Measurements from ENCODE around the gene SLC8A2. TPM values are rescaled to one million over a fixed set of nuclear protein-coding genes. Genes with fewer than 3 reads are reported as not detected.

The SLC8A2 gene
- total RNA-seq, 1 donor from 2014 or later: 0.17 TPM

DNA sequence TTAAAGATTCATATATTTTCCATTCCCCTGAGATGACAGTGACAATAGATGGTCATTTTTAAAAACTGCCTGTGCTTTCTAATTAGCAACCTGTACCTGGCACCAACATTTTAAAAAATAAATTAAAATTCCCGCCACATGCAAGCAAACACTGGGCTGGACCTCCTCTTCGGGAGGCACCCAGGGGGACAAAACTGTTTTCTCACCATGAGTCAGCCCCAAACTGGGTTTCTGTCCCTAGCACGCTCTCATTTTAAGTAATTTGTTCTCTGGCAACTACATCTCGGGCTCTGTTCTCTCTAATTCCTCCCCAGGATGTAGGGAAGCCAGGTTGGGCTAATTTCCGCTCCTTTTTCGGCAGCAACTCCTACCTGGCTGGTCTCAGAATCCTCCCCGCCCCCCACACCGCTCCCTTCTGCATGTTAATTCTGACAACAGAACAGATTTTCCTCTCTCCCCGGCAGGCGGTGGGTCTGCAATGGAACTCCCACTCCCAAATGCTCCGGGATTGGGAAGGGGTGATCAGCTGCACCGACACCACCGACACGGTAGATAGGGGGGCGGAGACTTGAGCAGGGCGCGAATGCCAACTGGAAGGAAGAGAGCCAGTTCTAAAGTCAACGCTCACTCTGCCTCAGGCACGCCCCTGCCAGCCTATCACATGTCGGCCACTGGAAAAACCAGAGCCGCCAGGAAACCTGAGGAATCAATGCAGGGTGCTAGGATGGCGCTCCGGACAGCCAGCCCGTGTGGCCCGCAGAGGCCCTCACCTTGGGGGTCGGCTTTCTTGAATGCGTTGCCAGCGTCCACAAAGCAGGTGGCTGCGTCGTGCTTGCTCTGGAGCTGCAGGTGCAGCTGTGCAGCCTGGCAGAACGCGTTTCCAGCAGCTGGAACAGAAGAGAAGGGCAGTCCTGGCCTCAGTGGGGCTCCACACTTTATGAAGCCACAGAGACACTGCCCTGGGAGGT is 28.5 kb upstream of the SLC8A2 start:
- DNase-seq: no peak

DNA sequence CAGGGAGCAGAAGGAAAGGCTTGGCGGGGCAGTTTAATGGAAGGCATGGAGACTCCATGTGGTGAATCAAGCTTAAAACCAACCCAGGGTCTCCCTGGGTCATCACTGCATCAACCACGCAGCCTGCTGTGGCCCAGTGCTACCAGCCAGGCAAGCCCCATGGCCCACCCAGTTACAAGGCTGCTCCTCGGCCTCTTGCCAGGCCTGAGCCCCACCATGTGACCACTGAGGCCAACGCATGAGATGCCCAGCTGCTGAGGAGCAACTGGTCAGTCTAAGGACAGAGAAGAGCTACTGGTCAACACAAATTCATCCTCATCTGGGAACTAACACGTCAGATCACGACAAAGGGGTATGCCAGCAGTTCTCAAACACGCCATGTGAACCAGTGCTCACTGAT is 27.7 kb upstream of the SLC8A2 start:
- DNase-seq: no peak

DNA sequence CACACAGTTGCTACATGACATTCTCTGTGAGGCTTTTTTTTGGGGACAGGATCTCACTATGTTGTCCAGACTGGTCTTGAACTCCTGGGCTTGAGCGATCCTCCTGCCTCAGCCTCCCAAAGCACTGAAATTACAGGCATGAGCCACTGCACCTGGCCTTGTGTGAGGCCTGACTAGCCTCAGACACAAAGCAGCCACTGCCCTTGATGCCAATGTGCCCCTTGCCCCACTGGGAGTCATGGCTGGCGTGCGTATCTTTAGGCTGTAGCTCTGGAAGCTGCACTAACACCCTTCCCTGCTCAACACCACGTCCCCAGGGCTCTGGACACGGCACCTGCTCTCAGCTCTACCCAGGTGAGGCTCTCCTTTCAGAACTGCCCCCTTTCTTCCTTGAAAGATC is 26.9 kb upstream of the SLC8A2 start:
- no peak for DNase-seq

DNA sequence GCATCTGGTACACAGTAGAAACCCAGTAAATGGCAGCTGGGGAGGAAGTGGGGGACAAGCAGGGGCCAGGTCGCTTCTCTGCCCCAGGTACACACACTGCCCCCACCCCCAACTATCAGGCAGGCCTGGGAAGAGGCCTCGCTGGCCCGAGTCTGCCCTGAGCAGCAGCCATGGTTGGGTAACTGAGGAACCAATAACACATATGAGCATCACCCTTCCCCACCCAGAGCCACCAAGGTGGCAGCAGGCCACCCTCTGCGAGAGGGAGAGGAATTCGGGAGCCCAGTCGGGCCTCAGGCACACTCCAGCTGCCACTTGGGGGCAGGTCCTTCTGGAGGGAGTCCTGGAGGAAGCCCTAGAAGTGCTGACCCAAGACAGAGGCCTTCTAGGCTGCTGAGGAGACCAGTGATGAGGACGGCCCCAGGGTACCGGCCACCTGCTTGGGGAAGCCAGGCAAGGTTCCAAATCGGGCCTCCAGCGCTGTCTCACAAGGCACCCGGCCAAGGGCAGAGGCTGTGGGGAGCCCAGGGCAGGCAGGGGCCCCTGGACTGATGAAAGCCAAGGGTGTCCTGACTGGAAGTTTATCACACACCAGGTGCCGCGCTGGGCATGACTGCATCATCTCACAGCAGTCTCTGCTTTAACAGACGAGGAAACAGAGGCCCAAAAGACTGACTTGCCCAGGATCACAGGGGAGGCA is 26.3 kb upstream of the SLC8A2 start:
- DNase-seq: no peak

- no peak for DNase-seq
These were observed 25.5 kb upstream of the SLC8A2 start for GRCh38 chr19:47497050-47497766.

- DNase-seq: no peak
These were observed 24.0 kb upstream of the SLC8A2 start for GRCh38 chr19:47495478-47496372.

GRCh38 chr19:47494729-47495128 is 23.0 kb upstream of the SLC8A2 start:
- DNase-seq: no peak

DNA sequence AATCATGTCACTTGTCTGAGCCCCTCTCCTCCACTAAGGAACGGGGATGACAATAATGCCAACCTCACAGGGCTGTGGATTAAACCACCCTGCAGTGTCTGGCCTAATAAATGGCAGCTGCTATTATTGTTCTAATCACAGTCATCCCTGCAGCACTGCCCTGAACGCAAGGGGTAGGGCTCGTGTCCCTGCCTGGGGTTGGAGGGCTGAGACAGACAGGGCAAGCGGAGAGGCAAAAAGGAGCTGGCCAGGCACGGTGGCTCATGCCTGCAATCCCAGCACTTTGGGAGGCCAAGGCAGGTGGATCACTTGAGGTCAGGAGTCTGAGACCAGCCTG is 22.5 kb upstream of the SLC8A2 start:
- no peak for DNase-seq

DNA sequence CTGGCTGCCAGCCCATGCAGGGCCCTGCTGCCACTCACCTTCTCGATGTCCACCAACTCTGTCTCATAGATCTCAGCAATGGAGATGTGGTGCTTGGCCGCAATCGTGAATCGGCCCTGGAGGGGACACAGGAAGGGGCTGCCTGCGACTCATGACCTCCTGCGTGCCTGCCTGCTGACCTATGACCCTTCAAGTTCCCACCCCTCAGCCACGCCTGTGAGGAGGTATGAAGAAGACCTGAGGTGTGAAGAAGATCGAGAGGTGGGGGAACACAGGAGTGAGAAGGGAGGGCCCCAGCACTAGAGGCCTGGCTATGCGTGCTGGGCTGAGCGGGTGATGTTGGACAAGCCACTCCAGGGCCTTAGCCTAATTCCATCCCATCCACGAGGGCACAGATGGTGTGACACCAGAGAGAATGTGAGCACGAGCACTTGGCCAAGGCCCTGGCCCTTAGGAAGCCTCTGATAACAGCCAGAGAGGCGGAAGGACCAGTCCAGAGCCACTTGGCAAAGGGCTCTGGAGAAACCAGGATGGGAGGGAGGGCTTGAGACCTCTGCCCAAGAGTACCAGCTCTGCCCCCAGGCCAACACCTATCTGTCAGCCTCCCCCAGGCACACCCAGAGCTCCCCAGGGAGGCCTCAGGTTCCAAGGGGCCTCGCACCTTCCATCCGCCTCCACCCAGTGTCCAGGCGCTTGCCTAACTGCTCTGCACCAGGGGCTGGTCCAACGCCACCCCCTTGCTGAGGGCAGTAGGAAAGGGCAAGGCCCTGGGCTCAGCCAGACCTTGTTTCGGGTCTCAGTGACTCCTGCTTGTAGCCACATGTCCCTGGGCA is 21.9 kb upstream of the SLC8A2 start:
- no peak for DNase-seq

GRCh38 chr19:47492571-47493377 is 21.1 kb upstream of the SLC8A2 start:
- DNase-seq: no peak

- DNase-seq: no peak
These were observed 20.4 kb upstream of the SLC8A2 start for GRCh38 chr19:47492137-47492533.

DNA sequence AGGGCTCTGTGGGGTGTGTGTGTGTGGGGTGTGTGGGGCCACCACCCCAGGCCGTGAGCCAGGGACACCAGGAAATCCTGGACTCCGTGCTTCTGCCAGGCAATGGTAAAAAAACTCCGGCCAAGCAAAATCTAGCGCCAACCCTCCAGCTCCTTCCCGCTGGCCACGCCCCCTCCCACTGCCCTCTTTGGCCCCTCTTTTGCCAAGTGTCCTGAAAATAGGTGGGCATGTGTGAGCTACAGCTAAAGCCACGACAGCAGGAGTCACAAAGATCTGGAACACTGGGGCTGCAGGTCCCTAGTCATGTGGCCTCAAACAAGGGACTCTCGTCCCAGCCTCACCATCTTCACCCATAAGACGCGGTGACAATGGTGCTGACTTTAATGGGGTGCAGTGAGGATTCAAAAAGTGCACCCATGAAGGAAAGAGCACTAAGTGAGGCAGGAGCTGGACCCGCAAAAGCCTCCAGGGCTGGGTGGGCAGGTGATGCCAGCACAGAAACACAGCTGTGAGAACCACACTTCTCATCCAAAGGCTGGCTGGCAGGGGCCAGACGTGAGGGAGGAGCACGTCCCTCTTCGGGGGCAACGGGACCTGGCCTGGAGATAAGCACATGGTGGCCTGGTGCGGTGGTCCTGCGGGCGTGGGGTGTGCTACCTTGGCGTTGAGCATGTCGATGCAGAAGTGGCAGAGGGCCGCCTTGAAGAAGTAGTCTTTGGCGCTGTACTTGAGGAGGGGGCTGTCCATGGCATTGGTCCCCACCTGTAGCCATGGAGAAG is 19.9 kb upstream of the SLC8A2 start:
- no peak for DNase-seq

DNA sequence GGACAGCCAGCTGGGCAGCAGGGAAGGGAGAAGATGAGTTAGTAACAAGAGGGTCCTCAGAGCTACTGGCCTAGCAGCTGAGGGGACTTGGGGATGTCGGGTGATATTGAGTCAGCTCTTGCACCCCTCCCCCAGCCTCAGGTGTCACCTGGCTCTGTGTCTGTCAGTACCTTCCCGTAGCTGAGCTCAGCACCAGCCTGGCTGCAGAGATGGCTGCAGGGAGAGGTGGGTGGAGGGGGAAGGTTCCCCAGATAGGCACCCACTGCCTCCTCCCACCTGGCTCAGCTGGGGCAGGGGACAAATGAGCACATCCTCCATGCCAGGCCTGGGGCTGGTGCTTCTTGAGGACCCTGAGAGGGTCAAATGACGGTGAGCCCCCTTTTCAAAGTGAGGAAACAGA is 19.2 kb upstream of the SLC8A2 start:
- DNase-seq: no peak

- DNase-seq: no peak
These were observed 18.3 kb upstream of the SLC8A2 start for GRCh38 chr19:47490031-47490430.

- no peak for DNase-seq
These were observed 17.6 kb upstream of the SLC8A2 start for GRCh38 chr19:47489072-47489914.

DNA sequence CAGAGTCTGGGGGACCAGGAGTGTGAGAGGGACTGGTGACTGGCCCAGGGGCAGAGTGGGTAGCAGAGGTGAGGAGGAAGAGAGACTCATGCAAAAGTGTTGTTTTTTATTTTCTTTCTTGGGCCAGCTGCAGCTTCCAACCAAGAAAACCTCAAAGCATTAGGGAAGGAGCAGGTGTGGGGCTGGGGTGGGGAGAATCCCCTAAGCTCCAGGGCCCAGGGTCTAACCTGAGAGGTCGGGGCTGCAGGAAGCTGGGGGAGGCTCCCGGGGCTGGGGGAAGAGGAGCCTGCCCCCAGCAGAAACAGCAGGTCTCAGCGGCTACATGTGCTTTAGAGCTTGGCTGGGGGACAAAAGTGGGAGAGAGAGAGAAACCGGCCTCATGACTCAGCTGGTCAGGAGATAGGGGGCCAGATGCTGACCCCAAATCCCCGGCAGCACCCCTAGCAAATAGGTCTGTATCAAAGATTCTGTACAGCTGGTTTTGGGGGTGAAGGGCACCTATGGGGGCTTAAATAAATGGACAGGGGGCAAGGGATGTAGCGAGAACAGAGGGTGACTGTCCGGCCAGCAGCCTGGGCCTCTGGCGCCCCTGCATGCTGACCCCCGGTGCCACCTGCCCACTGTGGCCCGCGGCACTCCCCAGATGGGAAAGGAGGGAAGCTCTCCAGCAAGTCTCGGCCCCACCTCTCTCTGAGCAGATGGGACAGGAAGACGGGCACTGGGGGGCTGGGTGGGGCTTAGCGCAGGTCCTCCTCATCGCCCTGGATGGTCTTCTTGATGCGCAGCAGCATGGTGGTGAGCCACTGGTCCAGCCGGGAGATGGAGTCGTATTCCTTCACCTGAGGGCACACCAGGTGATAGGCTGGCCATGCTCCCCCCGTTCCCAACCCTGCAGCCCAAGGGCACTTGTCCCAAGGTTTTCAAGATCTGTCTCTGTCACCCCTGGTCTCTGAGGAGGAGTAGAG is 16.1 kb upstream of the SLC8A2 start:
- no peak for DNase-seq

- no peak for DNase-seq
These were observed 15.2 kb upstream of the SLC8A2 start for GRCh38 chr19:47486900-47487299.
